Measurements from ENCODE around the gene PTPN4. TPM values are rescaled to one million over a fixed set of nuclear protein-coding genes. Genes with fewer than 3 reads are reported as not detected.

The PTPN4 gene
- total RNA-seq, 6 donors from 2014 or later = 15.3 to 112 (median 35.9) TPM

GRCh38 chr2:119774026-119774425 is 14.3 kb downstream of the PTPN4 start:
- Histone ChIP-seq H3K36me3 (no peaks in the 10 kb centered on the region), H3K27ac (no peak overlapping the region), H3K27me3 (no peaks in the 10 kb centered on the region), H3K4me1 (peaks cover 0 to 10% (median 4%) of the 10 kb centered on the region in 4 donors), H3K4me3 (no peak overlapping the region), H3K9me3 (no peaks in the 10 kb centered on the region)
- no peak for TF ChIP-seq CTCF (IDR thresholded peaks at IDR 0.05)
- DNase-seq = no peak
- no peak for ATAC-seq (ENCODE audit: low FRiP score in 2 of 2)

GRCh38 chr2:119775102-119775501 is 15.4 kb downstream of the PTPN4 start:
- H3K27ac ChIP-seq = no peak overlapping the region
- 94 to 99% methylated on average over 6 of the region's 6 CpGs for WGBS, 2 donors

GRCh38 chr2:119782308-119783027 is 22.7 kb downstream of the PTPN4 start:
- H3K27ac ChIP-seq = no peak overlapping the region
- no peaks in the 10 kb centered on the region for H3K27me3 ChIP-seq
- DNase-seq (no peak), ATAC-seq (ENCODE audit: low FRiP score in 2 of 2) (no peak)
- H3K9me3 ChIP-seq = no peaks in the 10 kb centered on the region
- no peak for TF ChIP-seq CTCF (IDR thresholded peaks at IDR 0.05)
- TF ChIP-seq POLR2A (IDR thresholded peaks at IDR 0.05) = no peak
- no peak for TF ChIP-seq POLR2AphosphoS5 (IDR thresholded peaks at IDR 0.05)
- TF ChIP-seq EP300 (IDR thresholded peaks at IDR 0.05) = no peak
- no peak overlapping the region for H3K4me3 ChIP-seq
- no peaks in the 10 kb centered on the region for H3K4me1 ChIP-seq
- no peaks in the 10 kb centered on the region for H3K36me3 ChIP-seq
- 96% methylated on average over 9 of the region's 9 CpGs for WGBS, 2 donors

More at GRCh38 chr2:119775102-119775501, 15.4 kb downstream of the PTPN4 start:
- ATAC-seq (ENCODE audit: low FRiP score in 2 of 2) = no peak
- Histone ChIP-seq H3K4me3 (no peak overlapping the region), H3K36me3 (no peaks in the 10 kb centered on the region), H3K9me3 (no peaks in the 10 kb centered on the region), H3K4me1 (peaks cover 0 to 10% (median 4%) of the 10 kb centered on the region in 4 donors), H3K27me3 (no peaks in the 10 kb centered on the region)
- TF ChIP-seq POLR2A (IDR thresholded peaks at IDR 0.05) (no peak), EP300 (IDR thresholded peaks at IDR 0.05) (no peak), POLR2AphosphoS5 (IDR thresholded peaks at IDR 0.05) (no peak), CTCF (IDR thresholded peaks at IDR 0.05) (no peak)
- DNase-seq = no peak

GRCh38 chr2:119784876-119785275 is 25.2 kb downstream of the PTPN4 start:
- no peak for ATAC-seq (ENCODE audit: low FRiP score in 2 of 2)
- 86 to 98% methylated on average over 5 of the region's 5 CpGs for WGBS, 2 donors
- no peak for TF ChIP-seq POLR2A (IDR thresholded peaks at IDR 0.05)
- TF ChIP-seq EP300 (IDR thresholded peaks at IDR 0.05) = no peak
- no peak for TF ChIP-seq CTCF (IDR thresholded peaks at IDR 0.05)
- no peak for TF ChIP-seq POLR2AphosphoS5 (IDR thresholded peaks at IDR 0.05)
- Histone ChIP-seq H3K36me3 (no peaks in the 10 kb centered on the region), H3K27ac (no peak overlapping the region), H3K4me1 (no peaks in the 10 kb centered on the region), H3K9me3 (peaks cover 0 to 1% (median 0%) of the 10 kb centered on the region in 4 donors), H3K4me3 (no peak overlapping the region), H3K27me3 (no peaks in the 10 kb centered on the region)
- no peak for DNase-seq

GRCh38 chr2:119786295-119786694 is 26.6 kb downstream of the PTPN4 start:
- Histone ChIP-seq H3K4me3 (no peak overlapping the region), H3K27me3 (no peaks in the 10 kb centered on the region), H3K36me3 (no peaks in the 10 kb centered on the region), H3K4me1 (no peaks in the 10 kb centered on the region), H3K27ac (no peak overlapping the region), H3K9me3 (peaks cover 0 to 13% (median 5%) of the 10 kb centered on the region in 4 donors)
- ATAC-seq (ENCODE audit: low FRiP score in 2 of 2) (no peak), DNase-seq (no peak)
- 100% methylated on average over 1 of the region's 1 CpG for WGBS, 2 donors
- TF ChIP-seq EP300 (IDR thresholded peaks at IDR 0.05) (no peak), CTCF (IDR thresholded peaks at IDR 0.05) (no peak), POLR2AphosphoS5 (IDR thresholded peaks at IDR 0.05) (no peak), POLR2A (IDR thresholded peaks at IDR 0.05) (no peak)
